CD4-positive, CD25-positive, alpha-beta regulatory T cell (primary cell): ENCODE results near the gene STK10. TPM values are rescaled to one million over a fixed set of nuclear protein-coding genes. Genes with fewer than 3 reads are reported as not detected.
A peak's percentile ranks its signal among the peaks of the same experiment; 100 is the strongest.

Source experiments
- ATAC-seq, 2 donors: fragments of 150-1000 bp; cut with Tn5 transposase; one replicate each; pipeline ENCODE4 v1.10.0; 2021; ENCODE audit warnings: low read depth in 2 of 2, moderate number of reproducible peaks in 2 of 2, moderate library complexity in 1 of 2
- DNase-seq, 3 donors: peaks; one replicate each; pipeline versions ENCODE4 v3.0.0 to v3.0.0-alpha.2; 2012 to 2022; ENCODE audit warnings: mixed read lengths in 1 of 3
- H3K27ac ChIP-seq: one replicate; pipeline ENCODE4 v1.7.0; 2013; ENCODE audit warnings: mild to moderate bottlenecking, low read length; ENCODE audit not compliant: insufficient read depth, poor library complexity, severe bottlenecking
- H3K27me3 ChIP-seq: one replicate; pipeline ENCODE4 v1.7.0; 2013; ENCODE audit warnings: low read length; ENCODE audit not compliant: control insufficient read depth, insufficient read depth
- H3K36me3 ChIP-seq: one replicate; pipeline ENCODE4 v1.7.0; 2013; ENCODE audit warnings: mild to moderate bottlenecking, low read length, moderate library complexity; ENCODE audit not compliant: control insufficient read depth, insufficient read depth
- H3K4me1 ChIP-seq: 2 replicates; pipeline ENCODE4 v1.7.0; 2013; ENCODE audit warnings: mild to moderate bottlenecking, low read length; ENCODE audit not compliant: insufficient read depth, control insufficient read depth, poor library complexity, severe bottlenecking
- H3K4me3 ChIP-seq: one replicate; pipeline ENCODE4 v1.7.0; 2013; ENCODE audit warnings: low read depth, mild to moderate bottlenecking, low read length, moderate library complexity
- H3K9me3 ChIP-seq, 2 experiments: 1 replicate in 1 of 2; 2 replicates in 1 of 2; pipeline ENCODE4 v1.7.0; 2013; ENCODE audit warnings: low read length in 2 of 2, mild to moderate bottlenecking in 1 of 2, moderate library complexity in 1 of 2; ENCODE audit not compliant: control insufficient read depth in 2 of 2
- H3K27ac Mint-ChIP-seq, 3 donors: one replicate each; pipeline ENCODE4 v1.8.0; 2020 to 2022; ENCODE audit warnings: mild to moderate bottlenecking in 3 of 3, mixed read lengths in 3 of 3, moderate library complexity in 2 of 3
- H3K27me3 Mint-ChIP-seq: one replicate; pipeline ENCODE4 v1.8.0; 2022; ENCODE audit warnings: mild to moderate bottlenecking, mixed read lengths
- H3K36me3 Mint-ChIP-seq: one replicate; pipeline ENCODE4 v1.8.0; 2020; ENCODE audit warnings: mixed read lengths
- H3K4me1 Mint-ChIP-seq, 4 donors: one replicate each; pipeline ENCODE4 v1.8.0; 2020 to 2022; ENCODE audit warnings: mixed read lengths in 4 of 4, mild to moderate bottlenecking in 1 of 4
- H3K4me3 Mint-ChIP-seq, 4 donors: one replicate each; pipeline ENCODE4 v1.8.0; 2020 to 2022; ENCODE audit warnings: mild to moderate bottlenecking in 4 of 4, mixed read lengths in 4 of 4, moderate library complexity in 3 of 4
- H3K9me3 Mint-ChIP-seq, 7 donors: one replicate each; pipeline ENCODE4 v1.8.0; 2020 to 2022; ENCODE audit warnings: mixed read lengths in 7 of 7, mild to moderate bottlenecking in 3 of 7, moderate library complexity in 2 of 7
- polyA plus RNA-seq, 4 donors: library from polyadenylated mRNA; unstranded; fragments of 300-500 nt; fragmentation: Illumina TruSeq; gene quantifications; one replicate each; pipeline ENCODE4 v1.2.3, GENCODE V29; 2021
- total RNA-seq: library from RNA; stranded (reverse); gene quantifications from one replicate; pipeline ENCODE4 v1.2.3, GENCODE V29; 2022

STK10 gene
- total and polyA plus RNA-seq, 5 donors from 2014 or later: 71.2 to 533 (median 74.6) TPM

- ATAC-seq (no peak), DNase-seq (no peak)
- H3K36me3 Mint-ChIP-seq: no peaks in the 10 kb centered on the region
- peaks cover 4% of the 10 kb centered on the region for H3K27me3 Mint-ChIP-seq
- Histone ChIP-seq H3K9me3 (no peaks in the 10 kb centered on the region), H3K4me3 (peak overlapping the region; percentile 89), H3K36me3 (no peaks in the 10 kb centered on the region), H3K27me3 (no peaks in the 10 kb centered on the region), H3K27ac (peak overlapping the region; percentile 43), H3K4me1 (peaks cover 51% of the 10 kb centered on the region)
- H3K4me3 Mint-ChIP-seq: peak overlapping the region; percentile 19 to 85 (median 72)
- H3K4me1 Mint-ChIP-seq: peaks cover 47 to 80% (median 71%) of the 10 kb centered on the region in 4 donors
- H3K9me3 Mint-ChIP-seq: no peaks in the 10 kb centered on the region
- peak overlapping the region in 2 of 3 donors; percentile 61 to 80 for H3K27ac Mint-ChIP-seq
Observed at GRCh38 chr5:172002840-172003512, 185.0 kb downstream of the STK10 start.

GRCh38 chr5:172002310-172002709, 185.7 kb downstream of the STK10 start:
- no peak overlapping the region for H3K27ac ChIP-seq
- H3K27ac Mint-ChIP-seq: no peak overlapping the region
- no peaks in the 10 kb centered on the region for H3K9me3 ChIP-seq
- H3K4me1 Mint-ChIP-seq: peaks cover 53 to 80% (median 71%) of the 10 kb centered on the region in 4 donors
- no peaks in the 10 kb centered on the region for H3K9me3 Mint-ChIP-seq
- DNase-seq (peak in 2 of 3 donors; percentile 24 to 44), ATAC-seq (no peak)
- no peaks in the 10 kb centered on the region for H3K36me3 ChIP-seq
- peaks cover 2% of the 10 kb centered on the region for H3K36me3 Mint-ChIP-seq
- no peaks in the 10 kb centered on the region for H3K27me3 ChIP-seq
- no peak overlapping the region for H3K4me3 ChIP-seq
- no peaks in the 10 kb centered on the region for H3K27me3 Mint-ChIP-seq
- H3K4me3 Mint-ChIP-seq: peak overlapping the region in 2 of 4 donors; percentile 9 to 80
- H3K4me1 ChIP-seq: peaks cover 44% of the 10 kb centered on the region

- Mint-ChIP-seq H3K36me3 (peaks cover 8% of the 10 kb centered on the region), H3K27me3 (no peaks in the 10 kb centered on the region), H3K4me1 (peaks cover 47 to 86% (median 76%) of the 10 kb centered on the region in 4 donors), H3K4me3 (peak overlapping the region in 1 of 4 donors; percentile 58), H3K9me3 (no peaks in the 10 kb centered on the region), H3K27ac (peak overlapping the region in 1 of 3 donors; percentile 39)
- Histone ChIP-seq H3K27me3 (no peaks in the 10 kb centered on the region), H3K9me3 (no peaks in the 10 kb centered on the region), H3K4me3 (peak overlapping the region; percentile 7), H3K27ac (no peak overlapping the region), H3K36me3 (peaks cover 15% of the 10 kb centered on the region), H3K4me1 (peaks cover 33% of the 10 kb centered on the region)
- DNase-seq (no peak), ATAC-seq (no peak)
Observed at GRCh38 chr5:171999877-172000276, 188.1 kb downstream of the STK10 start.

- Mint-ChIP-seq H3K9me3 (no peaks in the 10 kb centered on the region), H3K36me3 (peaks cover 11% of the 10 kb centered on the region), H3K4me3 (no peak overlapping the region), H3K4me1 (peaks cover 45 to 86% (median 73%) of the 10 kb centered on the region in 4 donors), H3K27me3 (no peaks in the 10 kb centered on the region), H3K27ac (peak overlapping the region in 1 of 3 donors; percentile 15)
- peaks cover 19% of the 10 kb centered on the region for H3K36me3 ChIP-seq
- no peaks in the 10 kb centered on the region for H3K27me3 ChIP-seq
- no peak overlapping the region for H3K27ac ChIP-seq
- H3K9me3 ChIP-seq: no peaks in the 10 kb centered on the region
- H3K4me1 ChIP-seq: peaks cover 25% of the 10 kb centered on the region
- DNase-seq: no peak
- no peak for ATAC-seq
- no peak overlapping the region for H3K4me3 ChIP-seq
Observed at GRCh38 chr5:171999100-171999499, 188.9 kb downstream of the STK10 start.

DNA sequence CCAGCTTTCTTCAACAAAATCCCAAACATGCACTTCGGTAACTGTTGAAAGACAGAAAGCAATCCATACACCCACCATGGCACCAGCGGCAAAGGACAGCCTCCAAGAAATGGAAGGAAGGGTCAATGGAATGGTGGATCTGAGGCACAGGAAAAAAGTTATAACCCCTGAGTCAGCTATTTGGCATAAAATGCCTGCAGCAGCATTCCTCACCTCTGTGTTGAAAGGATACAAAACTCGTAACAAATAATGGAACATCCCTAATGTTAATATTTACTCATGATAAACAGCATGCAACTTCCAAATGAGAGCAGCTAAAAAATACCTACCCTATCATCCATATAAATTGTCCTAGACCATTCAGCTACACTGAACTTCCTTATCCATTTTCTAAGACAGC, 191.0 kb downstream of the STK10 start:
- Histone ChIP-seq H3K4me1 (peaks cover 8% of the 10 kb centered on the region), H3K4me3 (no peak overlapping the region), H3K9me3 (no peaks in the 10 kb centered on the region), H3K27ac (no peak overlapping the region), H3K36me3 (peaks cover 24% of the 10 kb centered on the region), H3K27me3 (no peaks in the 10 kb centered on the region)
- H3K4me3 Mint-ChIP-seq: no peak overlapping the region
- peaks cover 36 to 80% (median 64%) of the 10 kb centered on the region in 4 donors for H3K4me1 Mint-ChIP-seq
- peak overlapping the region in 1 of 3 donors; percentile 35 for H3K27ac Mint-ChIP-seq
- DNase-seq (no peak), ATAC-seq (no peak)
- peaks cover 18% of the 10 kb centered on the region for H3K36me3 Mint-ChIP-seq
- H3K27me3 Mint-ChIP-seq: no peaks in the 10 kb centered on the region
- no peaks in the 10 kb centered on the region for H3K9me3 Mint-ChIP-seq

DNA sequence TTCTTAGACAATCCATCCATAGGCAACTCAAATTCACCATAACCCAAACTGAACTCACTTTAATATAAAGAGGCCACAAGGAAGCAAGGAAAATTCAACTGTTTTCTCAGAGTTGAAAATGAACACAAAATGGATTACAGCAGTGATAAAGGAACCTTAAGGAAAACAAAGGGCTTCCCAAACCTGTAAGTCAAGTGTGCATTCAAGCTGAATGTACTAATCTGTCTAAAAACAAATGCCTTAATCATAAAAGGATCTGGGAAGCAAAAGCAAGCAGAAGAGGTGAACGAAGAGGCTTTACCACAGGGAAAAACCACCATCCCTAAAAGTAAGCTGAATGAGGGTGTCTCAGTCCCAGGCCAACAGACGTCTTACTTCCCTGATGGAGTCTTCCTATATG, 195.2 kb downstream of the STK10 start:
- ATAC-seq (no peak), DNase-seq (no peak)
- no peaks in the 10 kb centered on the region for H3K9me3 Mint-ChIP-seq
- H3K4me3 ChIP-seq: no peak overlapping the region
- no peak overlapping the region for H3K4me3 Mint-ChIP-seq
- peaks cover 3% of the 10 kb centered on the region for H3K4me1 ChIP-seq
- no peaks in the 10 kb centered on the region for H3K27me3 Mint-ChIP-seq
- H3K4me1 Mint-ChIP-seq: peaks cover 32 to 76% (median 62%) of the 10 kb centered on the region in 4 donors
- H3K27me3 ChIP-seq: no peaks in the 10 kb centered on the region
- H3K36me3 Mint-ChIP-seq: peaks cover 34% of the 10 kb centered on the region
- no peak overlapping the region for H3K27ac Mint-ChIP-seq
- no peak overlapping the region for H3K27ac ChIP-seq
- peaks cover 29% of the 10 kb centered on the region for H3K36me3 ChIP-seq
- no peaks in the 10 kb centered on the region for H3K9me3 ChIP-seq

DNA sequence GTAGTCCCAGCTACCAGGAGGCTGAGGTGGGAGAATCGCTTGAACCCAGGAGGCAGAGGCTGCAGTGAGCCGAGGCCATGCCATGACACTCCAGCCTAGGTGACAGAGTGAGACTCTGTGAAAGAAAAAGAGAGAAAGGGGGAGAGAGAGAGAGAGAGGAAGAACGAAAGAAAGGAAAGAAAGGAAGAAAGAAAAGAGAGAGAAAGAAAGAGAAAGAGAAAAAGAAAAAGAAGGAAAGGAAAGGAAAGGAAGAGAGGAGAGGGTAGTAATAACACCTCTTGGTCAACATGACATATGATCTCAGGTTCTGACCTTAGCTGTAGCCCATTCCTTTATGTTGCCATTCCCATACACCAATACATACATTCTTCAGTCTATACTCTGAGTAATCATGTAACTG, 195.7 kb downstream of the STK10 start:
- H3K9me3 Mint-ChIP-seq: no peaks in the 10 kb centered on the region
- ATAC-seq: no peak
- H3K4me3 ChIP-seq: no peak overlapping the region

More for the DNA sequence above, 195.7 kb downstream of the STK10 start:
- H3K36me3 ChIP-seq: peaks cover 31% of the 10 kb centered on the region
- no peak for DNase-seq
- Mint-ChIP-seq H3K36me3 (peaks cover 33% of the 10 kb centered on the region), H3K4me3 (no peak overlapping the region), H3K27ac (peak overlapping the region in 1 of 3 donors; percentile 20), H3K27me3 (no peaks in the 10 kb centered on the region), H3K4me1 (peaks cover 27 to 74% (median 60%) of the 10 kb centered on the region in 4 donors)
- H3K27me3 ChIP-seq: no peaks in the 10 kb centered on the region
- H3K4me1 ChIP-seq: peaks cover 3% of the 10 kb centered on the region
- no peaks in the 10 kb centered on the region for H3K9me3 ChIP-seq
- no peak overlapping the region for H3K27ac ChIP-seq
